Measurements from ENCODE around the gene TGIF2. TPM values are rescaled to one million over a fixed set of nuclear protein-coding genes. Genes with fewer than 3 reads are reported as not detected.

TGIF2 gene
- total and polyA plus RNA-seq, 2 of the 13 experiments (the other 11 are each of a cell fraction or from before 2014, with no cell fraction given): 41.3 to 53.9 TPM

GRCh38 chr20:36606158-36607066 lies 33.0 kb downstream of the TGIF2 start (continued):
- TF ChIP-seq PAWR (CRISPR knock-in tag; IDR thresholded peaks at IDR 0.05; ENCODE audit: borderline replicate concordance) (0 out of 2 replicates have a peak, but pooled peaks have one; percentile 77), BORCS8-MEF2B (CRISPR knock-in tag; IDR thresholded peaks at IDR 0.05) (0 out of 2 replicates have a peak, but pooled peaks have one; percentile 45), MXD1 (CRISPR knock-in tag; IDR thresholded peaks at IDR 0.05) (no peak), FOXM1 (CRISPR knock-in tag; IDR thresholded peaks at IDR 0.05) (no peak), PAX8 (CRISPR knock-in tag; IDR thresholded peaks at IDR 0.05; ENCODE audit: borderline replicate concordance) (0 out of 2 replicates have a peak, but pooled peaks have one; percentile 21), CREM (IDR thresholded peaks at IDR 0.05) (0 out of 2 replicates have a peak, but pooled peaks have one; percentile 9), CREM (CRISPR knock-in tag; IDR thresholded peaks at IDR 0.05) (no peak), HMGXB4 (CRISPR knock-in tag; IDR thresholded peaks at IDR 0.05; ENCODE audit: borderline replicate concordance in 1 of 2, low read depth in 1 of 2) (no peak), PBX2 (CRISPR knock-in tag; IDR thresholded peaks at IDR 0.05) (no peak), FOSL2 (CRISPR knock-in tag; IDR thresholded peaks at IDR 0.05) (peak; percentile 54; the same call in 1 of the 2 replicates), AFF4 (CRISPR knock-in tag; IDR thresholded peaks at IDR 0.05) (0 out of 2 replicates have a peak, but pooled peaks have one; percentile 32), HCFC1 (IDR thresholded peaks at IDR 0.05; ENCODE audit: low read depth, low read length) (no peak), PCBP1 (IDR thresholded peaks at IDR 0.05; ENCODE audit: borderline replicate concordance, low read depth, low read length) (no peak), PBX3 (CRISPR knock-in tag; IDR thresholded peaks at IDR 0.05; ENCODE audit: borderline replicate concordance) (no peak), NR3C1 (CRISPR knock-in tag; IDR thresholded peaks at IDR 0.05) (no peak), HNF4A (CRISPR knock-in tag; IDR thresholded peaks at IDR 0.05) (no peak), TBL1XR1 (IDR thresholded peaks at IDR 0.05; ENCODE audit: borderline replicate concordance, low read length, partially characterized antibody) (no peak), KLF16 (CRISPR knock-in tag; IDR thresholded peaks at IDR 0.05) (peak in 1 of 2 experiments; percentile 71; a peak in 1 of 4 replicates), ZNF367 (CRISPR knock-in tag; IDR thresholded peaks at IDR 0.05; ENCODE audit: borderline replicate concordance) (no peak)
